Skeletal muscle satellite cell (primary cell): ENCODE results near the gene TSPAN32. TPM values are rescaled to one million over a fixed set of nuclear protein-coding genes. Genes with fewer than 3 reads are reported as not detected.

Experiments
- small RNA-seq: library from RNA; depleted of rRNA; stranded (forward); fragments of <200 nt; gene quantifications from one replicate; pipeline ENCODE3, GENCODE V24; 2012

The TSPAN32 gene

Small RNA genes lying within 50 kb of the gene (small RNA-seq; reads per million reads assigned to genes)
- gene RNU6-878P, result not detected
